Loucy (cell line): ENCODE measurements around the gene FBXL14.

Source experiments
- CTCF ChIP-seq: fragments of 200-600 bp; sonication (generic); conservative IDR thresholded peaks from 2 replicates; pipeline ENCODE4 v1.5.1; 2014; ENCODE audit warnings: mild to moderate bottlenecking, antibody characterized with exemption, low read length
- EZH2phosphoT487 ChIP-seq: fragments of 200-600 bp; IDR thresholded peaks from 2 replicates; pipeline ENCODE4 v1.6.1; 2018; ENCODE audit warnings: antibody characterized with exemption, mild to moderate bottlenecking, moderate library complexity, borderline replicate concordance

GRCh38 chr12:1573960-1574864 lies 20.2 kb downstream of the FBXL14 start:
- TF ChIP-seq CTCF (no peak), EZH2phosphoT487 (no peak)
